Bone marrow (tissue), 2 donors: Measurements from ENCODE around the gene ATL2.
A peak's percentile ranks its signal among the peaks of the same experiment; 100 is the strongest.
"Not testable (repeated sequence)": the region's sequence is repeated elsewhere in the genome, so short reads cannot be mapped to it uniquely, and the experiment has no call there.

Source experiments
- DNase-seq, 2 donors: peaks; one replicate each; lab custom pipeline; 2025; lab: John Stamatoyannopoulos, UW

Gene ATL2

DNA sequence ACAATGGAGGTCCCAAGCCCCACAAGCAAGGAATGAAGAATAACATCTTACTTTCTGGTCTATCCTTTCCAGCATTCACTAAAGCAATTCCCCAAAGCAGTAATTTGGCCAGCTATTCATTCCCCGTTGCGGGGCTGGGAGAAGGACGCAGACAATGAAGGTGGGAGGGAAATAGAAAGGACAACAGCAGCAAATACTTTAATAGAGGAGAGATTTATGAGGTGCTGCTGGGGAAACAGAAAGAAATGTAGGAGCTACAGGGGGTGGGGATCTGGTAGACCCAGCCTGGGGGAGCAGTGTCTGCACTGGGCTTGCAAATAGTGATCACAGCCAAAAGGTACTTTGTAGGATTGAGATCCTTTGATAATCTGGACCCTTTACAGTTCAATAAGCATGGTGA, 13.9 kb upstream of the ATL2 start:
- DNase-seq, result no peak

DNA sequence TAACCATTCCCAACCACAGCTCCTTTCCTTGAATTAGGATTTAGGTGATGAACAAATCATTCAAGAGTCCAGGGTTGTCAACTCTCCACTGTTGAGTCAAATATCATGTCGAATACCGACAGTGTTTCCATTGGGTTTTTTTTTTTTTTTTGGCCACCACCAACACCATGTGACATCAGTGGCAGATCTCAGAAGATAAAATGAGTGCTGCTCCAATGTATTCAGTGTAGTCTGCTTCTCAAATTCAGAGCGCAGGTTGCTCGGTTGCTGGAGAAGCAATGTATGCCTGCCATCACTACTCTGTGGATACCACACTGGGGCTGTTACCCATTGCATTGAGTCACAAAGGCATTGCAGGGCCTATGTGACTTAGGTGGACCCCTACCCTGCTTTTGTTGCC, 10.8 kb upstream of the ATL2 start:
- DNase-seq, result no peak

DNA sequence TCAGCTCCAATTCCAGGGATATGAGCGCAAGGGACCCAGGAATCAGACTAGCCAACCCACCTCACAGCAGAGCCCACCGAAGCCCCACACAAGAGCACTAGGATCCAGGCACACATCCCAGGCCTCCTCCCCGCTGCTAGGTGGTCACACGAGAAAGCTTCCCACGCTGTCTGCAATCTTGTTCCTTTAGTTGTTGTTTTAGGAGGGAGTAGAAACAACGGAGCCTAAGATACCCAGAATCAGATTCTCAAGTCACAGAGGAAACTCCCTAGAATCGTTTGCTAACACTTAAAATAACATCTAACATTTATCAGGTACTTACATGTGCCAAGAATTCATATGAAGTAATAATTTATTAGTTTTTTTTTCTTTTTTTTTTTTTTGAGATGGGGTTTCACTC, 9.7 kb upstream of the ATL2 start:
- no peak for DNase-seq

DNA sequence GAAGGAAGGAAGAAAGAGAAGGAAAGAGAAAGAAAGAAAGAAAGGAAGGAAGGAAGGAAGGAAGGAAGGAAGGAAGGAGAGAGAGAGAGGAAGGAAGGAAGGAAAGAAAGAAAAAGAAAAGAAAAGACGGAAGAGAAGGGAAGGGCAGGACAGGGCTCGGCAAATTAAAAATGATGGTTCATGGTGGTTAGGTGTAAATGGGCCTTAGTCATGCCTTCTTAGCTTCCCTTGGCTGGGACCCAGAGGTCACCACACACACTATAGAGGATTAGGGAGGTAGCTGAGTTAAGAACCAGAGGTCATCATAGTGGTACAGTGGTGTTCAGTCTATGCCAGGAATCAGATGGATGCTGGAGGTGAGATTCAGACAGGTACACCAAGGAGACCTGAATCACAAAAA, 9.3 kb upstream of the ATL2 start:
- no peak for DNase-seq

DNA sequence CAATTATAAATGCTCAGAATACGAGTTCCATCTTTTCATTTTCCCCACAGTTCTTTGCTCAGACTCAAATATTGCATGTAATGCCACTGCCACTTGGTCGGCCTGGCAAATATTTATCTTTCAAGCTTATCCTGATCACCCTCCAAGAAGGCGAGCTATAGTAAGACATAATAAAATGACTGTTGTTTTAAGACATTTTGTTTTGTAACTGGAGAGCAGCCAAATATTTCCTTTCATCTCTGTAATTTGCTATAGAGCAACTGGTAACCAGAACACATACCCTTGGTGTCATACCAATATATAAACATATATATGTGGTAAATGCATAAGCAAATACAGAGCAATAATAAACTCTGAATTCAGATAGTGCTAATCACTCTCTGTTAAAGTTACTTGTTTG, 7.3 kb upstream of the ATL2 start:
- no peak for DNase-seq

DNA sequence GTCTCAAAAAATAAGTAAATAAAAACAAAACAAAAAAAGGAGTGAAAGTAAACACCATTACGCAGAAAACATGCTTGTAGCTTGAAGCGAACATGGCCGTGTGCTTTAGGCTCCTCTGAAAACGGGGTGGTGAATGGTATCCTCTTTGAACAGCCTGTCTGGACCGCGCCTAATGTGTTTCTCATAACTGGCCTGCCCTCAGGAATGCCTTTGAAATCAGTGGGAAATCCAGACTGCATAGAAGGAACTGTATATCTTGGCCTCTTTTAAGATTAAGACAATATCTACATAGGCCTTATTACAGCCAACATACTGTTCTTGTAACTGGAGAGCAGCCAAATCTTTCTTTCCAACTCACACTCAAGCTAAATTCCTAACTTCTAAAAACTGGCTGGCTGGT, 6.7 kb upstream of the ATL2 start:
- DNase-seq, result not testable (repeated sequence)

DNA sequence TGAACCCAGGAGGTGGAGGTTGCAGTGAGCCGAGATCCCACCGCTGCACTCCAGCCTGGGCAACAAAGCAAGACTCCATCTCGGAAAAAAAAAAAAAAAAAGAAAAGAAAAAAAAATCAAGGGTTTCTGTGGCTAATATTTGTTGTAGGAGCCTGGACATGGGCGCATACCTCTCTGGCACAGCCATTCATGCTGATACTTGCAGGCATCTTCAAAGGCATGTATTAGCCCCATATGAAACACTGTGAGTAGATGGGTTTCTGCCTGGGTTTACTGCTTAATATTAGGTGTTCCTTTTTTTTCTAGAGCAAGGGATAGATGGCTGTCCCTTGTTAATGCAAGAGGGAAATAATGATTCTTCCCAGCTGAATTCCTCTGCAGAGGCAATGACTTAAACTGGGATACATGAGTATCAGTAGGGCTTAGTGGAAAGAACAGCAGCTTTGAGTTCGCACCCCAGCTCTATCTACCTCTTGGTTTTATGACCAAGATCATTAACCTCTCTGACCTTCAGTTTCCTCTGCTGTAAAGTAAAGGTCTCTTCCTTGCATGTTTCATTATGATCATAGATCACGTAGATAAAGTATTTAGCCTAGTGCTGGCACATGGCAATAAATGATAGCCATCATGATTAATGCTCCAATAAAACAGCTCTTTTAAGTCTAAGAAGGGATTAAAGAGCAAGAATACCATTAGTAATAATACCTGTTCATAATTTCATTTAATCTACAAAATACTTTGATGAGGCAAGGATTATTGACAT, 4.5 kb upstream of the ATL2 start:
- no peak for DNase-seq

DNA sequence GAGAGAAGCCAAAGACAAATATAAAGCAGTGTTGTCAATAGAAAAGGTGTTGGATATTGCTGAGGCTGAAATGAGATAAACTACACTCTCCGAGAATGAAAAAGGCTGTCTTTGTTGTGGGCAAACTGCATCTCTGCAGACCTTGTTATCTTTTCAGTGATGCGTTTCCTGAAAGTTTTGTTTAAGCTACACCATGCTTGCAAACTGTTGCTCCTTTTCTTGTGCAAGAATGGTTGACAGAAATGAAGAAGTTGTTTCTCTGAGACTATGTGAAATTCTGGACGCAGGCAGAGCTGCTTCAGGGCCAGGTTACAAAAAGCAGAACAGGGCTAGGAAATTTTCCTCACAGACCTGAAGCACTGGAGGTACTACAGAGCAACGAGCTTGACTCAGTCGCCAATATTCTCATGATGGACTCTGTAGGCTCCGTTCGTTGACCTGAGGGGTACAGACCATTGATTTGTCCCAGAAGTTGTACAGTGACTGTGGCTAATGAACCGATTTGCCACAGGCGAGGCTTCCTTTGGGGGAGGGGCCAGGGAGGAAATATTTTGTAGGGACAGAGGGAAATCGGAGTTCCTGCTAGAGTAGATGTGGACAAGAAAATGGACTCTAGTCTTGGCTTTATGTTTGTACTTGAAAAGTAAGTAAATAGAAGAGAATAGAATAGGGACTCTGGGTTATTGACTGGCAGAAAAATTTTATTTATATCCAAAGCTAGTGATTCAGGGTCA, 3.5 kb upstream of the ATL2 start:
- peak in 1 of 2 donors; percentile 32 for DNase-seq

DNA sequence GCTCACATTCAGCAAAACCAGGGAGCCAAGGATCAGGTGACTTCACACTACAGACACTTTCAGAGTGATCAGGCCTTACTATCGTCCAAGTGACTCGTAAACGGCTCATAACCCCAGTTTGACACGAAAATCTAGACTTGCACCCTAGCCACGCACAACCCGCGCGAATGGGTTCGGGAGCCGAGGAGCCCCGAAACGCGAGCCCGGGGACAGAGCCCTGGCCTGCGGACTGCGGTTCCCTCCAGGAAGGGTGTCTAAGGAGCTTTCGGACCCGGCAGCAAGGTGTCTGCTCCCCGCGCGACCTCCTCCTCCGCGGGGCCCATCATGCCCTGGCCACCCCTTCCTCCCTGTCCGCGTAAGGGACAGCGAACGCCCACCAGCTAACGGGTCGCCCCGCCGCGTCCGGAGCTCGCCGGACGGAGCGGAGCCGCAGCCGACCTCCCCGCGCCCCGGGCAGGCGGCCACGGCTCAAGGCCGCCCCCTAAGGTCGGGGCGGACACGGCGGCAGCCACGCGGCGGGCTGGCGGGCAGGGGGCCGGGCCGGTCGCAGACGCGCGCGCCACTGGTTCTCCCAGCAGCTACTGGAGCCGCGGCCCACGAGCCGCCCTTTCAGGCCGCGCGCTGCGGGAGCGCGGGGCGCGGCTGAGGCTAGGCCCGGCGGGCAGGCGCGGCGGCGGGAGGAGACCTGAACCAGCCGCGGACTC, 575 bp downstream of the ATL2 start:
- DNase-seq, result peak; percentile 54 to 64

DNA sequence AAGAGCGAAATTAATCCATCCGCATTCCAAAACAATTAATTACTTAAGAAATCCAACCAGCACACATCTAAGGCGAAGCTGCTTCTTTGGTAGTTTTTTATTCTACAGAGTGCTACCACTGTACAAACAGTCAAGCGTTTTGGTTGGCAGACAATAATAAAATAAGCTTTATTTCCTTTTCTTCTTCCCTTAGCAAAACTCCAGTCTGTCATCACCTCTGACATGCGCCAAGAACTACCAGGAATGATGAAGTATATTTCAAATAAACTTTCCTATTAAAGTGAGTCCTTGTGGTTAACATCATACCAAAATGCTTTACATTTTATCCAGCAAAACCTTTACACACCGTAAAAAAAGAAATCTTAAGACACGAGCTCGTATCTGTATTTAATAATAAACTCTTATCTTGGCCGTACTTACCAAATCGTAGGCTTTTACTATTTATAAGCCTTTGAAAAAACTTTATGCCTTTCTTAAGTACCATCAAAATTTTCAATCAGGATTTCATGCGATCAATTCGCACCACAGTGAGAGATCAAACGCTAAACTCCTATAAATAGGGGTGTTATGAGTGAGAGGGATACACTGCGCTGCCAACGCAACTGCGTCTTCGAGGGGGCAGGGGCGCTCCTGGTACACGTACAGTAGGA, 1.3 kb downstream of the ATL2 start:
- DNase-seq, result no peak

DNA sequence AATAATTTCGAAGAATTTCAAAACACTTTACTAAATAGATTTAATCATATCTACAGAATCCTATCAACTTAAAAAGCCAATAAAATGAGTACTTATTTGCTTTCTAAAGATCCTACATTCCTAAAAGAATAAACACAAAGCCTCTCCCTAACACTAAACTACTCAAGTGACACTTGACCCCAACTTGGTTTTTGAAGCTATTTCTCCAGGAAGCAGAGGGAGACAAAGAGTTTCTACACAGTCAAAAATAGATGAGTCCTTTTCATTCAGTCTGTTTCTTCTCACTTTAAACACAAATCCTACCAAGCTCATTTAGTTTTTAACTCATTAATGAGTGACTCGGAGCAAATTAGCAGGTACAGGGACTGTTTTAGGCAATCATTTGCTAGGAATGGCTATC, 2.1 kb downstream of the ATL2 start:
- no peak for DNase-seq

DNA sequence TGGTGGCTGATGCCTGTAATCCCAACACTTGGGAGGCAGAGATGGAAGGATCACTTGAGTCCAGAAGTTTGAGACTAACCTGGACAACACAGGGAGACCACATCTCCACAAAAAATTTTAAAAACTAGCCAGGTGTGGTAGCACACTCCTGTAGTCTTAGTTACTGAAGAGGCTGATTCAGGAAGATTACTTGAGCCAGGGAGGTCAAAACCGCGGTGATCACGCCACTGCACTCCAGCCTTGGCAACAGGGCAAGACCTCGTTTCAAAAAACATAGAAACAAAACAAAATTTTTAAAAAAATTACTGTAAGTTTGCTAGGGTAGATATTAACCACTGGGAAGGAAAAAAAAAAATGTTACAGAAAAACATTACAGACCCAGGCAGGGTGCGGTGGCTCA, 5.8 kb downstream of the ATL2 start:
- DNase-seq, result no peak

DNA sequence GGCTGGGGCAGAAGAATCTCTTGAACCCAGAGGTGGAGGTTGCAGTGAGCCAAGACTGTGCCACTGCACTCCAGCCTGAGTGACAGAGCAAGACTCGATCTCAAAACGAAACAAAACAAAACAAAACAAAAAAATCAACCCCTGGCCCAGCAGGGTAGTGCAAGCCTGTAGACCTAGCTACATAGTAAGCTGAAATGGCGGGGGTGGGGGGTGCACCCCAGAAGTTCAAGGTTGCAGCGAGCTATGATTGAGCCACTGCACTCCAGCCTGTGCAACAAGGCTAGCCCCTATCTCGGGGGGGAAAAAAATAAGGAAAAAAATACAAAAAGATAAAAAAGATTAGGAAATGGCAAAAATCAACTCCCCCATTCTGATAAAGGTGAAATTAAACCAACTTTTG, 6.4 kb downstream of the ATL2 start:
- no peak for DNase-seq

DNA sequence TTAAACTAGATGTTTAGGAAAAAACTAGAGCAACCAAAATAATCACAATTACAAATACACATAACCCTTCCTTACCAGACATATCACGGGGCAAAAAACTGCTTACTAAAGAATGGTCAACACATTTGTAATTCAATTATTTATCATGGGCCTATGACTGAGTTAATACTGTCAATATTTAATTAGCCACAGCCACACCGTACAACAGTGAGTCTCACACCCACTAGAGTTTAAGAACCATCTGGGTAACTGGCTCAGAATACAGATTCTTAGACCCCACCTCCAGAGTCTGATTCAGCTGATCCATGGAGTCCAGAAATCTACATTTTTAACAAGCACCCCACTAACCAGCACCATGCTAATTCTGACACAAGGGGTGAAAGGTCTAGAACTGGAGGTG, 14.8 kb downstream of the ATL2 start:
- DNase-seq, result no peak

DNA sequence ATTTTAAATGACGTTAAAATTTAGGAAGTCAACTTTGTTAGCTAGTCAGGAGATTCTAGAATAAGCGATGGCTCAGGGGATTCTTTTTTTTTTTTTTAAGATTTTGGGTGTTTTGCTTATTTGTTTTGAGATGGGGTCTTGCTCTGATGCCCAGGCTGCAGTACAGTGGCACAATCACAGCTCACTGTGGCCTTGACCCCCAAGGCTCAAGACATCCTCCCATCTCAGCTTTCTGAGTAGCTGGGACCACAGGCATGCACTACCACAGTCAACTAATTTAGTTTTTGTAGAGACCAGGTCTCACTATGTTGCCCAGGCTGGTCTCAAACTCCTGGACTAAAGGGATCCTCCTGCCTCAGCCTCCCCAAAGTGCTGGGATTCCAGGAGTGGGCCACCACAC, 16.9 kb downstream of the ATL2 start:
- no peak for DNase-seq

DNA sequence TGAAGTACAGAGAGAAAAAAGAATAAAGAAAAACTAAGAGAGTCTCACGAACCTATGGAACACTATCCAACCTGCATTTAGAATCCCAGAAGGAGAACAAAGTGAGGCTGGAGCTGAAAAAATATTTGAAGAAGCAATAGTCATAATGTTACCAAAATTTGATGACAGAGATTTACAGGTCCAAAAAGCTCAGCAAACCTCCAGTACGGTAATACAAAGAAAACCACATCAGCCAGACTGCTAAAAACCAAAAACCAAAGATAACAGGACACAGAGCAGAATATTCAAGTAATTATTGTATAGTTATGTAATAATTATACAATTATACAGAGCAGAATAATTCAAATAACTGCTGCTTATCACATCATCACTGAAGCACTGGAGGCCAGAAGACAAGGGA, 23.7 kb downstream of the ATL2 start:
- no peak for DNase-seq

DNA sequence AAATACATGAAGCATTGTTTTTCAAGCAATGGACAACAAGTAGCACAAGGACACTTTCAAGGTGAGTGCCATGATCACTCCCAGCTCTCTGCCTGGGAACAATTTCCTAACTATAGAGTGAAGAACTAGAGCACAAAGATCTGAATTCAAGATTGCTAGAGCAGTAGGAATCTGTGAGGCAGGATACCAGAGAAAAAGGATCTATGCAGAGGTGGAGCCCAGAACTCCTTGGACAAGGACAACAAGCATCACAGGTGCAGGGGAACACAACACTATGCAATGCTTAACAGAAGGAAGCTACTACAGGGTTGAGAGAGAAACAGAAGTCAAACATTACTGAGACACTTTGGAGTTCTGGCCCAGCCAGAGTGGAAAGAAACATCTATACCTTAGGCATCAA, 24.7 kb downstream of the ATL2 start:
- no peak for DNase-seq

DNA sequence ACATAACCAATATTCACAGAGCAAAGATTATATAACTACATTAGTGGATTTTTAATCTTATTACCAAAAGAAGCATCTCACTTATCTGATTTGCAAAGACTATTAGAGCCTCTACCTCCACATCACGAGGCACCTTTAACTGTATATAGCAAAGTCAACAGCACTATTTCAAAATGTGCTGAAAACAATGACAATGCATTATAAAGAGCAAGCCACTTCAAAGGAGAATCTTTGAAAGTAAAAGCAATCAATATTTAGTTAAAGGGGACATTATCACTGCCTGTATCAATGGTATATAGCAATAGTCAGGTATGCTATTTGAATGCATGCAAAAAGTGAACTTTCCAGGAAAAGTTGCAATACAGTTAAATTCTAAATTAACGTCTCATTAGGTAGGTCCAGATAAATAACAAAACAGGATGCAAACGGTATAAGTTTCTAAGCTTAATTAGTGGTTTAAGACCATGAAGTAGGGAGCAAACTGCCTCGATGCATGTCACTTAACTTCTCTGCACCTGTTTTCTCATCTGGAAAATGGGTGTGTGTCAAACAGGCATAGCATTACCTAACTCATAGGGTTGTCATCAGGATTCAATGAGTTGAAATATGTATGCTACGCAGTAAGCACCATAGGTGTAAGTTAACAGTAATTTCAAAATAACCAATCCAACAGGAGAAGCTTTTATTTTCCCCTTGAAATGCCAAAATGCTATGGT, 31.6 kb downstream of the ATL2 start:
- no peak for DNase-seq

DNA sequence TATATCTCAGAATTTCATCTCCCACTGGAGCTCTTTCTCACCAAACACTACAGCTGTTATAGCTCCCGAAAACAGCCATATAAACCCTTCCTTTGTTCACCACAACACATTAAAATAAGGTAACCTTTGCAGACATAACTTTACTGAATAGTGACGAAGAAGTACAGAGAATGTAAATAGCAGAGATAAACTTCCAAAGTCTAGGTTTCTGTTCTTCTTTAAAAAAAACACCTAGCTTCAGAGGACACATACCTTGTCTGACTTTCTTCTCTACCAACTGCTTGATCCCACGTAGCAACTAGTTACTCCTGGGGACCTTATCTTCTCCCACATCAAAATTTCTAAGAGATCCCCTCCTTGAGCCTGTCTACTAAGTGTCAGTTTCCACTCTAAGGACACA, 32.3 kb downstream of the ATL2 start:
- DNase-seq, result no peak

DNA sequence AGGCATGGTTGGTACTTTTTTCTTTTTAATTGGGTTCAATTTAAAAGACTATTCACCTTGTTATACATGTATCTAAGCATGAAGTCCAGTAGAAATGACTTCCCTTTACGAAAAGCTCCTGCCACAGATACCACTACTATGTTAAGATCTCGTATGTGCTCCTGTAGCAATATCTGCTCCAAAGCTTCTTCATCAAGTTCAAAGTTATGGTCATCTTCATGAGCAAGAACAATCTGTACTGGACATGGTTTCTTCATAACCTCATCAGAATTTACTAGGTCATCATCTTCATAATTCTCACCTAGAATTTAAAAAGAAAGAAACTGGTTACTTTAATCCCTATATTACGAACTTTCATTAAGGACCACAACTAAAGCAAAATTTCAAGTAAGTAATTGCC, 33.9 kb downstream of the ATL2 start:
- DNase-seq, result no peak

DNA sequence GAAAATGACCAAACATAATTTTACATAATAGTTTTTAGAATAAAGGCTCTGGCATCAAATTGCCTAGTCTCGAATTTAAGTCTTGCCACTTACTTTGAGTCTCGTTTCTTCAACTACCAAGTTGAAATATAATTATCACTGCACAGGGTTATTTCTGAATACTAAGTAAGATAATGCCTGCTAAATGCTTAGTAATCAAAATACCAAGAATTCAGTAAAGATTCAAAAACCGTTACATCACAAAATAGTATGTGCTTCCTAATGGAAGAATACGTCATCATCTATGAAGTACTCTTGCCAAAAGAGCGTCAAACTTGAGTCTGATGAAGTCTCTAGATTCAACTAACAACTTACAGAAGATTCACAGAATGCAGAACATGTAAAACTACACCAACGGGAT, 40.5 kb downstream of the ATL2 start:
- DNase-seq, result no peak

DNA sequence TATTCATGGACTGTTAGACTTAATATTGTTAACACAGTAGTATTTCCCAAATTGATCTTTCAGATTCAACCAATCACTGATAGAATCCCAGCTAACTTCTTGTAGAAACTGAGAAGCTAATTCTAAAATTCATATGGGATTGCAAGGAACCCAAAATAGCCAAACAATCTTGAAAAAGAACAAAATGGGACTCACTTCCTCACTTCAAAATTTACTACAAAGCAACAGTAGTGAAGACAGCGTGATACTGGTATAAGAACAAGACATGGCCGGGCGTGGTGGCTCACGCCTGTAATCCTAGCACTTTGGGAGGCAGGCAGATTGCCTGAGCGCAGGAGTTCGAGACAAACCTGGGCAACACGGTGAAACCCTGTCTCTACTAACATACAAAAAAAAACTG, 46.3 kb downstream of the ATL2 start:
- no peak for DNase-seq
